ENCODE data around the gene OPN4.

Gene OPN4

DNA sequence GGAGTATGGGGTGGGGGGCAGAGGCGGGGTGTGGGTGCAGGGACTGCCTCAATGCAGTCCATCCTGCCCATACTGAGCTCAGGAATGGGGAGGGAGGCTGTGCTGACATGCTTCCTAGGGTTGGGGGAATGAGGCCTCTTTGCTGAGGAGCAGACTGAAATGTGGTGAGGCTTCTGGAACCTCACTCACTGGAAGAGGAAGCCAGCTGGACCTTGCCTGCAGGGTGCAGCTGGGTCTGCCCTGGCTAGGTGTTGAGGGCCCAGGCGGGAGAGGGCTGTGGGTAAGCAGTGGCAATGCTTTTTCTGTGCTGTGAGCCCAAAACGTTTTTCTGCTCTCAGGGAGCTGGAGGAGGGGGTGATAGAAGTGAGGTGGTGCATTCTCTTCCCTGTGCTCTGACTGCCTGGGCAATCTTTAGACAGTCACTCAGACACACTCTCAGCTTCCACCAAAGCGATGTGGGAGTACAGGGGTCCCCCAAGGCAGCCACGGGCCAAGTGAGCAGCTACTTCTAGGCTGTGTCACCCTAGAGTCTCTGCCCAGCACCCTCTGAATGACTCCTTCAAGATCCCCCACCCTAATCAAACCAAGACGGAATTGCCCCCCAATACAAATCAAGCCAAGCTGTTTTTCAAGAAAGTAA lies 60.9 kb downstream of the OPN4 start:
- Mint-ChIP-seq H3K27me3 (peaks cover 4 to 22% of the 10 kb centered on the region in 2 donors), H3K4me3 (no peak overlapping the region), H3K36me3 (no peaks in the 10 kb centered on the region), H3K4me1 (peaks cover 8 to 14% of the 10 kb centered on the region in 2 donors), H3K9me3 (no peaks in the 10 kb centered on the region), H3K27ac (no peak overlapping the region)
- ATAC-seq (replicated peaks) (no peak), DNase-seq (no peak)

GRCh38 chr10:86715836-86716235 lies 61.5 kb downstream of the OPN4 start:
- DNase-seq (no peak), ATAC-seq (replicated peaks) (no peak)
- Mint-ChIP-seq H3K27ac (no peak overlapping the region), H3K9me3 (no peaks in the 10 kb centered on the region), H3K4me1 (peaks cover 4 to 10% of the 10 kb centered on the region in 2 donors), H3K36me3 (no peaks in the 10 kb centered on the region), H3K4me3 (no peak overlapping the region), H3K27me3 (peaks cover 4 to 28% of the 10 kb centered on the region in 2 donors)
